Left renal cortex interstitium (tissue), 4 donors: ENCODE results near the gene EXPH5. TPM values are rescaled to one million over a fixed set of nuclear protein-coding genes. Genes with fewer than 3 reads are reported as not detected.
"Not testable (repeated sequence)": the region's sequence is repeated elsewhere in the genome, so short reads cannot be mapped to it uniquely, and the experiment has no call there.

Experiments used
- DNase-seq, 4 donors: peaks; one replicate each; pipeline ENCODE4 v3.0.0-alpha.2; 2013; ENCODE audit warnings: low read depth in 4 of 4, low spot score in 2 of 4, missing footprints in 1 of 4
- polyA plus RNA-seq, 4 donors: library from polyadenylated mRNA; unstranded; fragments of 120-200 nt; gene quantifications; one replicate each; pipeline ENCODE4 v1.2.1, GENCODE V29; 2013; ENCODE audit not compliant: insufficient read length in 4 of 4

Gene EXPH5
- polyA plus RNA-seq, 4 donors, result 2.4 to 4.9 (median 4.1) TPM

- no peak for DNase-seq
These were observed 13.1 kb upstream of the EXPH5 start for GRCh38 chr11:108606495-108607160.

GRCh38 chr11:108606070-108606469, 12.5 kb upstream of the EXPH5 start:
- no peak for DNase-seq

GRCh38 chr11:108602818-108603217, 9.2 kb upstream of the EXPH5 start:
- not testable (repeated sequence) for DNase-seq

DNA sequence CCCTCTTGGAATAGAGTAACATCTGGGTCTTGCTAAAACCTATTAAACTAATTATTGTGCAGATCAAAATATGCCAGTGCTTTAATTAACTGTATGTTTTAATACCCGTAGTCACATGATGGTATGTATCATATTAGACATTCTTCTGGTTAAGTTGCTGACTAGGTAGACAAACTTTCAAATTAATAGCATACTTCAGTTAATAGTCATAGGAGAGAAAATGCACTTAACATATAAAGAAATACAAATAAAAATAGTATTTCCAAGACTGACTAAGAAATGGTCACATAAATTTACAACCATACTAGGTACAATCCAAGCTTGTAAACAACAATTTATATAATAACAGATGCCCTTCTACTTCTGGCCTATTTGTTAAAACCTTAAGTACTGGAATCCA, 7.6 kb upstream of the EXPH5 start:
- no peak for DNase-seq

DNA sequence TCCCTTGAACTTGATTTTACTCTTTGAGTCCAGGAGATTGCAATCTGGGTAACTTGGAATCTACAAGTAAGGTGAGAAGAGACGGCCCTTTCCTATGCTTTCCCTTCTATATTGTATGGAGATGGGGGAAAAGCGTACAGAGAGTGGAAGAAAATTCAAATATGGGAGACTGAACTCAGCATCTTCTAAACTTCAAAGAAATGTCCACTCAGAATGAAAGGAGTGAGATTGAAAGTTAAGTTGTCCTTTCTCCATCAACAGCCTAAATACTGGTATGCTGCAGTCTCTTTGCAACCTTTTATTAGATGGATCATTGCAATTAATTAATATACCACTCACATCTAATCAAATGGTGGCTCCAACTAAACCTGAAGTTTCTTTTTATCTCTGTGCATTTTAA, 6.4 kb upstream of the EXPH5 start:
- no peak for DNase-seq

GRCh38 chr11:108597736-108598355, 4.3 kb upstream of the EXPH5 start:
- DNase-seq, result no peak

DNA sequence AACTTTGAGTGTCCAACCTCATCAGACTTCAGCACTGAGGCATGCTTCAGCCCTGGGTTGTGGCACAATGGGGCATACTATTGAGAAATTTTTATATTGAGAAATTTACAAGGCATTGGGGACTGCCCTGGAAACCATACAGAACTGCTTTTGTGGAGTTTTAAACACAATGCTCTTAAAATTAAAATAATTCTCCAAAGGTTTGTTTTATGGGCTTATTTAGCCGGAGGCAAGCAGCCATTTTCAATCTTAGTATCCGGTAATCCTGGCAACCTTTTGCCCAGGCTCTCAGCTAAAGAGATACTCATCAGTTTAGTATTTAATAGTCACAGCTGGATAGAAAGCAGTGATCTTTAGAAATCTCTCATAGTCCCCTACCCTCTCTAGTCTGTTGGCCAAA, 3.1 kb upstream of the EXPH5 start:
- DNase-seq, result no peak

- DNase-seq, result no peak
These were observed 411 bp upstream of the EXPH5 start for GRCh38 chr11:108593923-108594434.

GRCh38 chr11:108592591-108593213, 866 bp downstream of the EXPH5 start:
- peak in 1 of 4 donors; percentile 11 for DNase-seq

GRCh38 chr11:108591893-108592292, 1.7 kb downstream of the EXPH5 start:
- no peak for DNase-seq

DNA sequence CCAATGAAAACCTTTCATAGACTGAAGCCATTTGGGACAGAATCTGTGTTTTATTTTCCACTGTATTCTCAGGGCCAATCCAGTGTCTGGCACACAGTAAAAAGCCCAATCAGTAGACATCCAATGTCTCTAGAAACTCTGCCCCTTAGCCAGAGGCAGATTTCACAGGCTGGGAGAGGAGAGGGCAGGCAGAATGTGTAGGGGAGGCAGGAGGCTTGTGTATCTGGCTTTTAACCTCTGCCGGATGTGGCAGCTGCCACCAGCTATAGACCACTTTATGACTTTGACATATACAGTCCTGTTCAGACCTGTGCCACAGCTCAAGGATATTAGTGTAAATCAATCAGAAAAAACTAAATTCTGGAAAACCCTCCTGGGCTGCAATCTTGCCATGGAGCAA, 4.4 kb downstream of the EXPH5 start:
- DNase-seq, result no peak

DNA sequence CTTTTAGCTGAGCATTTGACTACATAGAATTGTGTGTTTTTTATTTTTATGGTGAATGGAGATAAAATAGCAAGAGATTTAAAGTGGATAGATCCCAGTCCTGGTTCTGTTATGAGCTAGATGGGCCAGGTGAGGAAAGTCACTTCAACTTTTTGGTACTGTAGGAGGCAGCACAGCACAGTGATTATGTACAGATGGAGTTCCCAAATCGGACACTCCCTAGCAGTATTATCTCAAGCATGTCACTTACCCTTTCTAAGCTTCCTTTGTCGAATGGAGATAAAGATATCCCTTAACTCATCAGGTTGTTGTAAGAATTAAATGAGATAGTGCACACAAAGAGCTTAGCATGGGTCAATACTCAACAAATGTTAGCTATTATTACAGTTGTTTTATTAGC, 5.3 kb downstream of the EXPH5 start:
- DNase-seq, result no peak

DNA sequence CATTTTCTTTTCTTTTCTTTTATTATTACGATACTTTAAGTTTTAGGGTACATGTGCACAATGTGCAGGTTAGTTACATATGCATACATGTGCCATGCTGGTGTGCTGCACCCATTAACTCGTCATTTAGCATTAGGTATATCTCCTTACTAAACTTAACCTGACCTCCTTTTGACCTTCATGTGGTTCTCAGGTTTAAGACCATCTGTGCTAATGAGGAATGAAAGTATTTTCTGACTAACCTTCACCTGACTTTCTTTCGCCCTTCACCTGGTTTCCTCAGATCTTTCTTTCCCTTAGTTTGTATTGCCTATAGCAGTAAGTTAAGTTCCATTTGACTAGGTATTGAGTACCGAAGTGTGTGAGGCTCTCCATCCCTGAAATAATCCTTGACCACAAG, 6.5 kb downstream of the EXPH5 start:
- DNase-seq, result no peak

GRCh38 chr11:108586600-108586999, 7.0 kb downstream of the EXPH5 start:
- no peak for DNase-seq

DNA sequence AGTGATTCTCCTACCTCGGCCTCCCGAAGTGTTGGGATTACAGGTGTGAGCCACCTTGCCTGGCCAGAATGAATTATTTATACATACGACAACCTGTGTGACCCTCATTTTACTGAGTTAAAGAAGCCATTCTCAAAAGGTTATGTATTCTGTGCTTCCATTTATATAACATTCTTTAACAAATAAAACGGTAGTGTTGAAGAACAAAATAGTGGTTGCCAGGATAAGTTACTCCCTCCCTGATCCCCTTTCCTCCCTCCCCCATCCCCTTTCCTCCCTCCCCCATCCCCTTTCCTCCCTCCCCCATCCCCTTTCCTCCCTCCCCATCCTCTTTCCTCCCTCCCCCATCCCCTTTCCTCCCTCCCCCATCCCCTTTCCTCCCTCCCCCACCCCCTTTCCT, 7.4 kb downstream of the EXPH5 start:
- DNase-seq, result not testable (repeated sequence)

- DNase-seq, result no peak
These were observed 8.6 kb downstream of the EXPH5 start for GRCh38 chr11:108584973-108585372.

GRCh38 chr11:108580645-108581044, 12.9 kb downstream of the EXPH5 start:
- no peak for DNase-seq

DNA sequence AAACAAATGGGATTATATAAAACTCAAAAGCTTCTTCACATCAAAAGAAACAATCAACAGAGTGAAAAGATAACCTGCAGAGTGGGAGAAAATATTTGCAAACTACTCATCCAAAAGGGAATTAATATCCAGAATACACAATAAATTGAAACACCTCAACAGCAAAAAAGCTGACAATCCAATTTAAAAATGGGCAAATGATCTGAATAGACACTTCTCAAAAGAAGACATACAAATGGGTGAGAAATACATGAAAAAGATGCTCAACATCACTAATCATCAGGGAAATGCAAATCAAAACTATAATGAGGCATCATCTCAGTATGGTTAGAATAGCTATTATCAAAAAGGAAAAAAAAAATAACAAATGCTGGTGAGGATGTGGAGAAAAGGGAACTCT, 13.5 kb downstream of the EXPH5 start:
- DNase-seq, result no peak

DNA sequence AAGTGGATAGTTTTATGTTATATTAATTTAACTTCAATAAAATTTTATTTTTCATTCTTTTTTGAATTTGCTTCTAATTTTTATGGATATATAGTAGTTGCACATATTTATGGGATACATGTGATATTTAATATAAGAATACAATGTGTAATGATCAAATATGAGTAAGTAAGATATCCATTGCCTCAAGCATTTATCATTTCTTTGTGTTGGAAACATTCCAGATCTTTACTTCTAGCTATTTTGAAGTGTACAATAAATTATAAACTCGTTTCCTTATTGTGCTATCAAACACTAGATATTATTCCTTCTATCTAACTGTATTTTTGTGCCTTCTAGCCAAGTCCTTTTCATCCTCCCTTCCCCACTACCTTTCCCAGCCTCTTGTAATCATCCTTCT, 17.0 kb downstream of the EXPH5 start:
- DNase-seq, result no peak

GRCh38 chr11:108574675-108575074, 18.9 kb downstream of the EXPH5 start:
- no peak for DNase-seq

DNA sequence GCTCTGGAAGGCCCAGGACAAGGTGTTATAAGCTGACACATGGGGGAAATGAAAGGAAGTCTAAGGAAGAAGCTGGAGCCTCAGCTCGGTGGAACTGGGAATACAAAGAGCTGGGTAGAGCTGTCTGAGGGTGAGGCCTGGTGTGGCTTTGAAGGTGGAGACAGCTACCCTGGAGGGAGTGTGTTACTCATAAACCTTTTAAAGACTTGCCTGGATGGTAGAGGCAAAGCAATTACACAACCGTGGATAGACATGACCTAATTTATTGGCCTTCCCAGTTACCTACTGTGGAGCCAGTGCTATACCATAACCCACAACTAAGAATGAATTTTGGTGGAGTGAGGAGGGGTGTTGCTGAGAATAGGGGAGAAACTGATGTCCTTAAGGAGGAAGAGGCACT, 22.6 kb downstream of the EXPH5 start:
- no peak for DNase-seq

DNA sequence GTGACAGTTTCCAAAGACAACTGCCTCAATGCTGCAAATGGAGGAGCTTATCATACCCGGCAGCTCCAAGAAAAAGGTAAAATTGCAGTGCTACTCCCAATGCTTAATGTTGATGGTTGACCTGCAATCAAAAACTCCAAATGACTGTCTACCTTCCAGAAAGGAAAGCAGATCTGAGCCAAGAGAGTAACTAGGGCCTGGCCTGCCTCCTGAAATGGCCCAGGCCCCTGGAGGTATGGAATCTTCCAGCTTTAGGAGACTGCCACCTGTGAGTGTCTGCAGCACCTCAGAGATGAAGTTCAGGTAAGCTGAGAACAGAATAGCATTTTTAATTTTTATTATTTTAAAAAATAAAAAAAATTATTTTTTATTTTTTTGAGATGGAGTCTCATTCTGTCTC, 23.7 kb downstream of the EXPH5 start:
- DNase-seq, result no peak
